ENCODE results near the gene ING3.
A peak's percentile ranks its signal among the peaks of the same experiment; 100 is the strongest.
"Not testable (repeated sequence)": the region's sequence is repeated elsewhere in the genome, so short reads cannot be mapped to it uniquely, and the experiment has no call there.

Gene ING3

GRCh38 chr7:121003986-121004685, 53.6 kb downstream of the ING3 start:
- DNase-seq = peak; percentile 10

GRCh38 chr7:121005058-121005457, 54.5 kb downstream of the ING3 start:
- DNase-seq = not testable (repeated sequence)

- no peak for DNase-seq
Measured at GRCh38 chr7:121005996-121006584, 55.5 kb downstream of the ING3 start.

- DNase-seq = no peak
Measured at GRCh38 chr7:121006711-121007315, 56.2 kb downstream of the ING3 start.

- DNase-seq = no peak
Measured at GRCh38 chr7:121008816-121009215, 58.2 kb downstream of the ING3 start.

GRCh38 chr7:121011401-121011800, 60.8 kb downstream of the ING3 start:
- DNase-seq = no peak

- DNase-seq = no peak
Measured at GRCh38 chr7:121012170-121012874, 61.7 kb downstream of the ING3 start.

- no peak for DNase-seq
Measured at GRCh38 chr7:121012919-121013318, 62.3 kb downstream of the ING3 start.

GRCh38 chr7:121015560-121015959, 65.0 kb downstream of the ING3 start:
- no peak for DNase-seq

- DNase-seq = no peak
Measured at GRCh38 chr7:121016966-121017365, 66.4 kb downstream of the ING3 start.

- no peak for DNase-seq
Measured at GRCh38 chr7:121017586-121017985, 67.0 kb downstream of the ING3 start.

- DNase-seq = no peak
Measured at GRCh38 chr7:121019018-121019417, 68.4 kb downstream of the ING3 start.

- no peak for DNase-seq
Measured at GRCh38 chr7:121020249-121020988, 69.8 kb downstream of the ING3 start.

GRCh38 chr7:121020989-121021969, 70.7 kb downstream of the ING3 start:
- DNase-seq = no peak

GRCh38 chr7:121023194-121023593, 72.6 kb downstream of the ING3 start:
- DNase-seq = no peak

- no peak for DNase-seq
Measured at GRCh38 chr7:121023683-121024511, 73.3 kb downstream of the ING3 start.

GRCh38 chr7:121024611-121025010, 74.0 kb downstream of the ING3 start:
- no peak for DNase-seq

GRCh38 chr7:121026159-121026558, 75.6 kb downstream of the ING3 start:
- DNase-seq = no peak

GRCh38 chr7:121026577-121027111, 76.1 kb downstream of the ING3 start:
- DNase-seq = no peak

Data from NCI-H774 (cell line).